Activated T-helper 1 cell treated with anti-CD3 and anti-CD28 coated beads, Interleukin-12 subunit alpha, Interleukin-12 subunit beta, Interleukin-2, Interleukin-4 antibody, amounts not matched to agents 30 ng/mL and 10 ng/mL and 1 ng/mL, durations not matched to agents 14 hours and 24 hours and 36 hours (primary cell): ENCODE results near the gene FCER1G. TPM values are rescaled to one million over a fixed set of nuclear protein-coding genes. Genes with fewer than 3 reads are reported as not detected.
"Not testable (repeated sequence)": the region's sequence is repeated elsewhere in the genome, so short reads cannot be mapped to it uniquely, and the experiment has no call there.

Experiments
- DNase-seq: peaks from one replicate; pipeline ENCODE4 v3.0.0; 2021; ENCODE audit warnings: low spot score
- H3K27ac Mint-ChIP-seq: one replicate; pipeline ENCODE4 v1.8.0; 2021; ENCODE audit warnings: mild to moderate bottlenecking, mixed read lengths
- H3K27me3 Mint-ChIP-seq: one replicate; pipeline ENCODE4 v1.8.0; 2022; ENCODE audit warnings: mild to moderate bottlenecking, moderate library complexity, mixed read lengths; ENCODE audit not compliant: insufficient read depth
- H3K36me3 Mint-ChIP-seq: one replicate; pipeline ENCODE4 v1.8.0; 2021; ENCODE audit warnings: low read depth, mixed read lengths
- H3K4me1 Mint-ChIP-seq: one replicate; pipeline ENCODE4 v1.8.0; 2021; ENCODE audit warnings: low read depth, mixed read lengths
- H3K4me3 Mint-ChIP-seq: one replicate; pipeline ENCODE4 v1.8.0; 2021; ENCODE audit warnings: mild to moderate bottlenecking, moderate library complexity, mixed read lengths
- H3K9me3 Mint-ChIP-seq: one replicate; pipeline ENCODE4 v1.8.0; 2021; ENCODE audit warnings: mixed read lengths
- intact Hi-C: fragments of 100-400 bp; cut with micrococcal nuclease; formaldehyde crosslinking; loops from one replicate; pipeline ENCODE4 v1.15.1; 2024
- total RNA-seq: library from RNA; stranded (reverse); gene quantifications from 2 replicates; pipeline ENCODE4 v1.2.3, GENCODE V29; 2022

FCER1G gene
- total RNA-seq, 1 donor from 2014 or later: 1.5 TPM

DNA sequence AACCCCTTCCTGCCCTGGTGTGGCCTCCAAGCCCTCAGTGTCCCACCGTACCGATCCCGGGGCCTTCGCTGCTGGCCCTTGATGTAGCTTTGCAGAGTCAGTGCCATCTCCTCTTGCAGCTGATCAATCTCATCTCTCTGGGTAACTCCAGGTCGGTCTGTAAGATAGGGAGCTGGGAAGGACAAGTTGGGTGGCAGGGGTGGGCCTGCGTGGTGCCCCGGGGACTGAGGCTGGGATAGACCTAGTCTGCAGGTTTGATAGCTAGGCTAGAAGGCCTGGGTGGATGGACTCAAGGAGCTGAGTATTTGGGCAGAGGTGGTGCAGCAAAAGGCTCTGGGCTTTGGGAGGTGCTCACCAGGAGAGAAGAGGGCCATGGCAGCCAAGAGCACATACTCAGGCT, 15.7 kb downstream of the FCER1G start:
- Mint-ChIP-seq H3K27ac (no peak overlapping the region), H3K36me3 (peaks cover 18% of the 10 kb centered on the region), H3K4me3 (no peak overlapping the region), H3K27me3 (peaks cover 2% of the 10 kb centered on the region), H3K9me3 (no peaks in the 10 kb centered on the region), H3K4me1 (peaks cover 19% of the 10 kb centered on the region)
- DNase-seq: no peak
- intact Hi-C loops: no loop called here

DNA sequence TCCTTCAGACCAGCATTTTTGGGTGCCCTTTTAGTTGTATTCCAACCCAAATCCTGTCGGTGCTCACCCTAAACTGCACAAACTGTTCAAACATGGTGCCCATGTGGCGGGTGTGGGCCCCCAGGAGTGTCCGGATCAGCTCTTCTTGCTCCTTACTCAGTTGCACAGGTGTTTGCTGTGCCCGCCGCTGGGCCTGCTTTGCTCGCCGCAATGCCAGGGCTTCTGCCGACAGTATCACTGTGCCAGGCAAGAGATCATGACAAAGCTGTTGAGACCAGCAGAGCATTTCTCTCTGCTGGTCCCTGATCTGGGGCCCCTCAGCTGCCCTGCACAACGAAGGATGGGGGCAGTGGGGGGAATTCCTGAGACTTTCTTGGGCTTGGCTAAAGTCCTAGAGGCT, 18.0 kb downstream of the FCER1G start:
- Mint-ChIP-seq H3K4me3 (no peak overlapping the region), H3K27me3 (peaks cover 6% of the 10 kb centered on the region), H3K9me3 (no peaks in the 10 kb centered on the region), H3K36me3 (peaks cover 13% of the 10 kb centered on the region), H3K4me1 (peaks cover under 1% of the 10 kb centered on the region), H3K27ac (no peak overlapping the region)
- DNase-seq: no peak
- intact Hi-C loops: no loop called here

DNA sequence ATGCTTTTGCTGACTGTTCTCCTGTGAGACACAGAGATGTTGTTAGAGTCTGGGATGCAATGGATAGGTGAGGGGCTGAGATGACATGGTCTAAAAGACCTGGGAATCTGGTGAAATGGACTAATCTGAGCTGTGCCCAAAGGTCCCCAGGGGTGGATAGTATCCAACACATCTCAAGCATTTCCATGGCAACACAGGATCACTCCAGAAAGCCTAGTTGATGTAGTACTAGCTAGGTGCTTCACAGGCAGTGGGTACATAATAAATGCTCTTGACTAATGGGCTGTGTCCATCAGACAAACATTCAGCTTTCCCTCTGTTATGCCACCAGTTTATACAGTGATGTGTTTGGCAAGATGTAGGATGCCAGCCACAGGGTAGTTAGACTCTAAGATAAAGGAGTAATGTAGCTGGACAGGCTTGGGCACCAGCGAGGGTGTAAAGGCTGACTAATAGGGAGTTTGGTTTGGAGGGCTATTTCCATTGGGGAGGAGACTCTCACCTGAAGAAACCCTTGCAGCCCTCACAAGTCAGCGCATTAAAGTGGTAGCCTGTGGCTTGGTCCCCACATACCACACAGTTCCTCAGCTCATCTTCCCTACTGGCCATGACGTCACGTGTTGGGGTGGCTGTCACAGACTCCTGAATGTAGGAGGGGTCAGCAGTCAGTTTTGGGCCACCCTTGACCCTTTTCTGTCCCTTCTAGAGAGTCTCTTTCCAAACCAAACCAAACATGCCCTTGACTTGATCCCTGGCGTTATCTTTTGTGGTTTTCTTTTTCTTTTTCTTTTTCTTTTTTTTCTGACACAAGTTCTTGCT, 21.1 kb downstream of the FCER1G start:
- Mint-ChIP-seq H3K4me3 (no peak overlapping the region), H3K4me1 (no peaks in the 10 kb centered on the region), H3K9me3 (no peaks in the 10 kb centered on the region), H3K27ac (no peak overlapping the region), H3K36me3 (no peaks in the 10 kb centered on the region), H3K27me3 (peaks cover 10% of the 10 kb centered on the region)
- intact Hi-C loops: no loop called here
- DNase-seq: no peak

DNA sequence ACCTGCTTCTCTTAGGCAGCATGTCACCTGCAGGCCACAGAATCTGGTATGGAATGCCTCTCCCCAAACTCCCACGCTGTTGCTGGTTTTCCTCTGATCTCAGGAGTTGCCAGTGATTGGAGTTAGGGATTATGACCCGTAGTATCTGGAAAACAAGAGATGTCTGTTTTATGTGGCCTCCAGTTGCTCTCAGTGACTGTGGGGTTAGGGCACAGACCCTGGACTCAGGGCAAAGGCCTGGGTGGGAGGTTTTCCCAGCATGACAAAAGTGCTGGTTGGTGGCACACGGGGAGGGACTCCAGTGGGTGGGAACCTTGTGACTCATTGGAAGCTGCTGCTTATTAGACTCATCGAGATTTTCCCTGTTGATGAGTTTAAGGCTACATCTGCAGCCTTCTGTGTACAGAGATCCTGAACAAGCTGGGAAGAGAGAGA, 23.0 kb downstream of the FCER1G start, which contains the start of gene NR1I3:
NR1I3 (minus strand) TSS at position 165 of the 435 bp plus-strand sequence. CDS start 1,638 bp downstream, outside the sequence.
- intact Hi-C loops: no loop called here
- peaks cover 10% of the 10 kb centered on the region for H3K27me3 Mint-ChIP-seq
- no peak within 1 kb of the TSS for H3K4me3 Mint-ChIP-seq
- no peak within 1 kb of the TSS for H3K27ac Mint-ChIP-seq
- no peak for DNase-seq
- no peaks in the 10 kb centered on the region for H3K9me3 Mint-ChIP-seq
- H3K4me1 Mint-ChIP-seq: no peaks in the 10 kb centered on the region
- no peaks in the 10 kb centered on the region for H3K36me3 Mint-ChIP-seq

DNA sequence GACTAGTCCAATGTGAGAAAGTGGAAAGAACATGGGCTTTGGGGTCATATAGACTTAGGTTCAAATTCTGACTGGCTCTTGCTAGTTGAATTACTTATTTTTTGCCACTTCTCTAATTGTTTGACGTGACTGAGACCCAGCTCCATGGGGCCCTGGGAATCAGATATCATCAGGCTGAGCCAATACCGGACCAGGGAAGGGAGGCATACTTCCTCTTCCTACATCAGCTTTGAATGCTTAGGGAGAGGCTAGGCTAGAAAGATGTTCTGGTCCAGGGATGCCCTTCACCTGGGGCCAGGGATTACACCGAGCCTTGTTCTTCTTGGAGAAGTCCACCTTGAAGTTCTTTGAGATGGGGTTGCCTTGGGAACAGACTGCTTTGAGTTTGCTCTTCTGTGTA, 26.6 kb downstream of the FCER1G start:
- DNase-seq: no peak
- H3K4me1 Mint-ChIP-seq: no peaks in the 10 kb centered on the region
- H3K27me3 Mint-ChIP-seq: peaks cover 11% of the 10 kb centered on the region
- no peak overlapping the region for H3K27ac Mint-ChIP-seq
- no peaks in the 10 kb centered on the region for H3K9me3 Mint-ChIP-seq
- no peak overlapping the region for H3K4me3 Mint-ChIP-seq
- intact Hi-C loops: no loop called here
- no peaks in the 10 kb centered on the region for H3K36me3 Mint-ChIP-seq

DNA sequence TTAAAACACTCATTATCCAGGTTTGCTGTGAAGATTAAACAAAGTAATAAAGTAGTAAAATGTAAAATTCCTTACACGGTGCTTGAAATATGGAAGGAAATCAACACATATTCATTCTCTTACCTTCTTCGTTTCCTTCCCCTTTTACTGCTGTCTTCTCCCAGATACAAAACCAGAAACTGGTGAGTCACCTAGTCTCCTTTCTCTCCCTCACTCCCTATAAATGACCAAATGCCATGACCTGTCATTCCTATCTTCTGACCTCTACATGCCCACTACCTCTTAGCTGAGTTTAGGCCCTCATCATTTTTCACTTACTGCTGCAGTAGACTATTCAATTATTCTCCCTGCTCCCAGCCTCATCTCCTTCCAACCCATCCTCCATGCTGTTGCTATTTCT, 27.2 kb downstream of the FCER1G start:
- Mint-ChIP-seq H3K27ac (no peak overlapping the region), H3K9me3 (no peaks in the 10 kb centered on the region), H3K4me3 (no peak overlapping the region), H3K27me3 (peaks cover 11% of the 10 kb centered on the region), H3K36me3 (no peaks in the 10 kb centered on the region), H3K4me1 (no peaks in the 10 kb centered on the region)
- intact Hi-C loops: no loop called here
- DNase-seq: no peak

DNA sequence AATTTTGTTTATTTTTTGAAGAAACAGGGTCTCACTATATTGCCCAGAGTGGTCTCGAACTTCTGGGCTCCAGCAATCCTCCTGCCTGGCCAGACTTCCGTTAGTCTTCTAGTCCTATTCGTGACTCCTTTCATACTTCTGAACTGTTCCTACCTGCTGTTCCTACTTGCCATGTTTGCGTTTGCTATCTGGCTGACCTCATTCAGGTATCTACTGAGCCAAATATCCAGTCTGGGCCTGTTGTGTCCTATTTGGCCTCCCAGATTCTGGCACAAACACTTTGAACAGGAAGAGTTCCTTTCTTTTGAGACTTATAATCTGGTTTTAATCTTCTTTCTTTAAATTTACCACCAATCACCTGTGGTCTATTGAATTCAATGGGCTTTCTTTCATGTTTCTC, 29.8 kb downstream of the FCER1G start:
- no peak overlapping the region for H3K27ac Mint-ChIP-seq
- no peak overlapping the region for H3K4me3 Mint-ChIP-seq
- intact Hi-C loops: no loop called here
- H3K36me3 Mint-ChIP-seq: no peaks in the 10 kb centered on the region
- DNase-seq: no peak
- H3K27me3 Mint-ChIP-seq: peaks cover 7% of the 10 kb centered on the region
- peaks cover 2% of the 10 kb centered on the region for H3K9me3 Mint-ChIP-seq
- no peaks in the 10 kb centered on the region for H3K4me1 Mint-ChIP-seq

DNA sequence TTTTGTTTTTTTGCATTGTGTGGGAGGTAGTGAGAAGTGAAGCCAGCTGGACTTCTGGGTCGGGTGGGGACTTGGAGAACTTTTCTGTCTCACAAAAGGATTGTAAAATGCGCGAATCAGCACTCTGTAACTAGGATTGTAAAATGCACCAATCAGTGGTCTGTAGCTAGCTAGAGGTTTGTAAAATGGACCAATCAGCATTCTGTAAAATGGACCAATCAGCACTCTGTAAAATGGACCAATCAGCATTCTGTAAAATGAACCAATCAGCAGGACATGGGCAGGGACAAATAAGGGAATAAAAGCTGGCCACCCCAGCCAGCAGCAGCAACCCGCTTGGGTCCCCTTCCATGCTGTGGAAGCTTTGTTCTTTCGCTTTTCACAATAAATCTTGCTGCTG, 35.0 kb downstream of the FCER1G start:
- H3K27ac Mint-ChIP-seq, DNase-seq, H3K36me3 Mint-ChIP-seq, H3K27me3 Mint-ChIP-seq, H3K4me3 Mint-ChIP-seq, H3K9me3 Mint-ChIP-seq, H3K4me1 Mint-ChIP-seq, intact Hi-C loops: not testable (repeated sequence)

DNA sequence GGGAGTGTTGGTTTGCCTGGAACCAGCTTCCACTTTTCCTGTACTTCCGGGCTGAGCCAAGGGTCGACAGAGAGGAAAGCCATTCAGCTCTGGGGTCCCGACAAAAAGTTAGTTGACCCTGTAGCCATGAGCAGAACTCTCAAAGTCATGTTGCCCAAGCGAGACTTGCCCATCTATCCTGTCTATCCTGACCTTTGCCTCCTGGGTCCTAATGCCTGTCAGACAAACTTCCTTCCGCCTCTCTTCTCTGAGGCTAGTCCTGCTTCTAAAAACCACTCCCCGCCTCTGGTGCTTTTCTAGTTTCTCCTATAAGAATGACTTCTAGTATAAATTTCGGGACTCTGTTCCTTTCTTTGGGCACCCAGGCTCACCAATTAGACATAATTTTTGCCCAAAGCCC, 35.7 kb downstream of the FCER1G start:
- no peaks in the 10 kb centered on the region for H3K36me3 Mint-ChIP-seq
- intact Hi-C loops: no loop called here
- no peak for DNase-seq
- H3K27ac Mint-ChIP-seq: no peak overlapping the region
- H3K27me3 Mint-ChIP-seq: peaks cover 8% of the 10 kb centered on the region
- H3K4me3 Mint-ChIP-seq: no peak overlapping the region
- H3K9me3 Mint-ChIP-seq: peaks cover 3% of the 10 kb centered on the region
- H3K4me1 Mint-ChIP-seq: no peaks in the 10 kb centered on the region

DNA sequence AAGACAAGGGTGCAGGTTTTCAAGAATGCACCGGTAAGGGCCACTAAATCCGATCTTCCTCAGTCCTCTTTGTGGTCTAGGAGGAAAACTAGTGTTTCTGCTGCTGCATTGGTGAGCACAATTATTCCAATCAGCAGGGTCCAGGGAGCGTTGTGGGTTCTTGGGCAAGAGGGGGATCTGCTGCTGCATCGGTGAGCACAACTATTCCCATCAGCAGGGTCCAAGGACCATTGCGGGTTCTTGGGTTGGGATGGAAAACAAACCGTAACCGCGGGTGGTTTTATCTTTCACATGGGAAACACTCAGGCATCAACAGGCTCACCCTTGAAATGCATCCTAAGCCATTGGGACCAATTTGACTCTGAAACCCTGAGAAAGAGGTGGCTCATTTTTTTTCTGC, 36.5 kb downstream of the FCER1G start:
- peaks cover 4% of the 10 kb centered on the region for H3K9me3 Mint-ChIP-seq
- no peak overlapping the region for H3K4me3 Mint-ChIP-seq
- intact Hi-C loops: no loop called here
- no peaks in the 10 kb centered on the region for H3K4me1 Mint-ChIP-seq
- no peaks in the 10 kb centered on the region for H3K36me3 Mint-ChIP-seq
- H3K27me3 Mint-ChIP-seq: peaks cover 8% of the 10 kb centered on the region
- no peak overlapping the region for H3K27ac Mint-ChIP-seq
- no peak for DNase-seq

DNA sequence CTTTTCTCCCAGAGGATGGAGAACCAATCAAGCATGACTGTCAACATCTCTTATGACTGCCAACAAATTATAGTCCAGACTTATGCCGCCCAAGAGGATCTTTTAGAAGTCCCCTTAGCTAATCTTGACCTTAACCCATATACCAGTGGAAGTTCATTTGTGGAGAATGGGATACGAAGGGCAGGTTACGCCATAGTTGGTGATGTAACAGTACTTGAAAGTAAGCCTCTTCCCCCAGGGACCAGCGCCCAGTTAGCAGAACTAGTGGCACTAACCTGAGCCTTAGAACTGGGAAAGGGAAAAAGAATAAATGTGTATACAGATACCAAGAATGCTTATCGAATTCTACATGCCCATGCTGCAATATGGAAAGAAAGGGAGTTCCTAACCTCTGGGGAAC, 40.2 kb downstream of the FCER1G start:
- H3K4me3 Mint-ChIP-seq: not testable (repeated sequence)
- peaks cover 30% of the 10 kb centered on the region for H3K27me3 Mint-ChIP-seq

DNA sequence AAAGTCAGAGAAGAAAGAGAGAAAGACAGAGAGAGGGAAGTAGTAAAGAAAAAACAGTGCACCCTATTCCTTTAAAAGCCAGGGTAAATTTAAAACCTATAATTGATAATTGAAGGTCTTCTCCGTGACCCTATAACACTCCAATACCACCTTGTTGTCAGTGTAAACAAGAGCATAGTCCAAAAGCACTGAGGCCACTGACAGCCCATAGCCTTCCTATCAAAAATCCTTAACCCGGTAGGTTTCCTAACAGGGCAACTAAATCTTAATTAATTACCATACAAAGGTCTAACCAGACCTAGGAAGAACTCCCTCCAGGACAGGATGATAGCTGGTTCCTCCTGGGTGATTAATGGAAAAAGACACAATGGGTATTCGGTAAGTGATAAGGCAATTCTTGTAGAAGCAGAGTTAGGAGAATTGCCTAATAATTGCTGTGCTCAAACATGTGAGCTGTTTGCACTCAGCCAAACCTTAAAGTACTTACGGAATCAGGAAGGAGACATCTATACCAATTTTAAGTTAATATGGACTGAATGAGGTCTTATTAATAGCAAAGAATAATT, 40.9 kb downstream of the FCER1G start:
- Mint-ChIP-seq H3K9me3 (peaks cover 20% of the 10 kb centered on the region), H3K27me3 (peaks cover 34% of the 10 kb centered on the region), H3K4me1 (peaks cover 16% of the 10 kb centered on the region)
- H3K4me3 Mint-ChIP-seq, H3K36me3 Mint-ChIP-seq, H3K27ac Mint-ChIP-seq, DNase-seq, intact Hi-C loops: not testable (repeated sequence)

More for the DNA sequence above, 40.2 kb downstream of the FCER1G start:
- intact Hi-C loops, DNase-seq, H3K36me3 Mint-ChIP-seq, H3K27ac Mint-ChIP-seq: not testable (repeated sequence)
- peaks cover 16% of the 10 kb centered on the region for H3K4me1 Mint-ChIP-seq
- peaks cover 20% of the 10 kb centered on the region for H3K9me3 Mint-ChIP-seq

DNA sequence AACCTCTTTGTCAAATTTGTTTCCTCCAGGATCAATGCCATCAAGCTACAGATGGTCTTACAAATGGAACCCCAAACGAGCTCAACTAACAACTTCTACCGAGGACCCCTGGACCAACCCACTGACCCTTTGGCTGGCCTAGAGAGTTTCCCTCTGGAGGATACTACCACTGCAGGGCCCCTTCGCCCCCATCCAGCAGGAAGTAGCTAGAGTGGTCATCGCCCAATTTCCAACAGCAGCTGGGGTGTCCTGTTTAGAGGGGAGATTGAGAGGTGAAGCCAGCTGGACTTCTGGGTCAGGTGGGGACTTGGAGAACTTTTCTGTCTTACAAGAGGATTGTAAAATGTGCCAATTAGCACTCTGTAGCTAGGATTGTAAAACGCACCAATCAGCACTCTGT, 42.0 kb downstream of the FCER1G start:
- Mint-ChIP-seq H3K9me3 (peaks cover 20% of the 10 kb centered on the region), H3K4me1 (peaks cover 16% of the 10 kb centered on the region), H3K27me3 (peaks cover 42% of the 10 kb centered on the region)
- intact Hi-C loops, H3K4me3 Mint-ChIP-seq, H3K27ac Mint-ChIP-seq, H3K36me3 Mint-ChIP-seq, DNase-seq: not testable (repeated sequence)
